HG03439 (cell line): ENCODE measurements around the gene NDUFV3.
"Not testable (repeated sequence)": the region's sequence is repeated elsewhere in the genome, so short reads cannot be mapped to it uniquely, and the experiment has no call there.

Source experiments
- ATAC-seq: cut with Tn5 transposase; IDR thresholded peaks from one replicate; pipeline ENCODE4 v1.9.1; 2021; ENCODE audit warnings: mild to moderate bottlenecking, moderate library complexity; ENCODE audit not compliant: unreplicated experiment

Gene NDUFV3

GRCh38 chr21:42855937-42856335 lies 37.2 kb upstream of the NDUFV3 start:
- ATAC-seq = no peak

GRCh38 chr21:42857216-42857615 lies 35.9 kb upstream of the NDUFV3 start:
- no peak for ATAC-seq

- ATAC-seq = no peak
Observed at GRCh38 chr21:42858185-42858847, 34.8 kb upstream of the NDUFV3 start.

- ATAC-seq = no peak
Observed at GRCh38 chr21:42858957-42859890, 33.9 kb upstream of the NDUFV3 start.

- ATAC-seq = no peak
Observed at GRCh38 chr21:42859891-42860230, 33.2 kb upstream of the NDUFV3 start.

- no peak for ATAC-seq
Observed at GRCh38 chr21:42860345-42860744, 32.8 kb upstream of the NDUFV3 start.

- ATAC-seq = no peak
Observed at GRCh38 chr21:42861311-42861847, 31.7 kb upstream of the NDUFV3 start.

- ATAC-seq = no peak
Observed at GRCh38 chr21:42861848-42862400, 31.2 kb upstream of the NDUFV3 start.

- no peak for ATAC-seq
Observed at GRCh38 chr21:42862774-42863503, 30.2 kb upstream of the NDUFV3 start.

- ATAC-seq = no peak
Observed at GRCh38 chr21:42863504-42863870, 29.6 kb upstream of the NDUFV3 start.

- ATAC-seq = no peak
Observed at GRCh38 chr21:42864286-42864685, 28.8 kb upstream of the NDUFV3 start.

GRCh38 chr21:42864815-42865775 lies 28.0 kb upstream of the NDUFV3 start:
- no peak for ATAC-seq

- ATAC-seq = no peak
Observed at GRCh38 chr21:42865776-42866160, 27.3 kb upstream of the NDUFV3 start.

- no peak for ATAC-seq
Observed at GRCh38 chr21:42868196-42868595, 24.9 kb upstream of the NDUFV3 start.

- ATAC-seq = no peak
Observed at GRCh38 chr21:42873096-42873495, 20.0 kb upstream of the NDUFV3 start.

- ATAC-seq = not testable (repeated sequence)
Observed at GRCh38 chr21:42875811-42876210, 17.3 kb upstream of the NDUFV3 start.

GRCh38 chr21:42878678-42878992 lies 14.5 kb upstream of the NDUFV3 start:
- peak; percentile 26 for ATAC-seq

- ATAC-seq = peak; percentile 89
Observed at GRCh38 chr21:42878993-42879787, 13.9 kb upstream of the NDUFV3 start, which contains the start of gene WDR4. WDR4 (minus strand) TSS chr21:42879539; CDS start chr21:42879495, 44 bp downstream.

GRCh38 chr21:42880352-42880751 lies 12.8 kb upstream of the NDUFV3 start:
- ATAC-seq = no peak
